GM21360 (cell line): ENCODE measurements around the gene ULBP1.
A peak's percentile ranks its signal among the peaks of the same experiment; 100 is the strongest.
"Not testable (repeated sequence)": the region's sequence is repeated elsewhere in the genome, so short reads cannot be mapped to it uniquely, and the experiment has no call there.

ENCODE experiments used
- ATAC-seq: cut with Tn5 transposase; IDR thresholded peaks from one replicate; pipeline ENCODE4 v1.9.1; 2021; ENCODE audit warnings: mild to moderate bottlenecking, moderate library complexity; ENCODE audit not compliant: unreplicated experiment

Gene ULBP1

GRCh38 chr6:149951096-149951495, 12.6 kb upstream of the ULBP1 start:
- ATAC-seq = no peak

GRCh38 chr6:149951626-149952025, 12.1 kb upstream of the ULBP1 start:
- no peak for ATAC-seq

GRCh38 chr6:149953390-149953789, 10.4 kb upstream of the ULBP1 start:
- not testable (repeated sequence) for ATAC-seq

GRCh38 chr6:149953934-149954327, 9.8 kb upstream of the ULBP1 start:
- not testable (repeated sequence) for ATAC-seq

GRCh38 chr6:149954328-149954983, 9.3 kb upstream of the ULBP1 start:
- not testable (repeated sequence) for ATAC-seq

- not testable (repeated sequence) for ATAC-seq
These were observed 8.6 kb upstream of the ULBP1 start for GRCh38 chr6:149954984-149955653.

GRCh38 chr6:149955654-149956317, 8.0 kb upstream of the ULBP1 start:
- ATAC-seq = not testable (repeated sequence)

GRCh38 chr6:149958124-149958523, 5.6 kb upstream of the ULBP1 start:
- not testable (repeated sequence) for ATAC-seq

- not testable (repeated sequence) for ATAC-seq
These were observed 3.9 kb upstream of the ULBP1 start for GRCh38 chr6:149959806-149960205.

GRCh38 chr6:149960488-149960887, 3.3 kb upstream of the ULBP1 start:
- no peak for ATAC-seq

GRCh38 chr6:149961728-149962425, 1.9 kb upstream of the ULBP1 start:
- ATAC-seq = no peak

GRCh38 chr6:149962461-149963211, 1.1 kb upstream of the ULBP1 start:
- ATAC-seq = no peak

GRCh38 chr6:149963212-149963461, 606 bp upstream of the ULBP1 start:
- peak; percentile 35 for ATAC-seq

GRCh38 chr6:149964308-149965193, 808 bp downstream of the ULBP1 start:
- no peak for ATAC-seq

- ATAC-seq = no peak
These were observed 1.7 kb downstream of the ULBP1 start for GRCh38 chr6:149965194-149966020.

- ATAC-seq = not testable (repeated sequence)
These were observed 2.6 kb downstream of the ULBP1 start for GRCh38 chr6:149966319-149966718.

GRCh38 chr6:149967591-149967990, 3.8 kb downstream of the ULBP1 start:
- no peak for ATAC-seq

GRCh38 chr6:149967999-149968398, 4.3 kb downstream of the ULBP1 start:
- not testable (repeated sequence) for ATAC-seq

GRCh38 chr6:149968909-149969308, 5.2 kb downstream of the ULBP1 start:
- not testable (repeated sequence) for ATAC-seq
